IMR-90 (cell line): ENCODE measurements around the gene ETFB. TPM values are rescaled to one million over a fixed set of nuclear protein-coding genes. Genes with fewer than 3 reads are reported as not detected.

ENCODE experiments used
- ATAC-seq: fragments of 200-7000 bp; cut with Tn5 transposase; 2 replicates; pipeline ENCODE4 v1.9.1; 2020; ENCODE audit warnings: low read depth, mild to moderate bottlenecking, moderate library complexity
- BruUV-seq: library from RNA; stranded (reverse); fragments of 400-500 nt; replicated peaks from 2 replicates; lab custom pipeline; 2021; lab: Mats Ljungman, UMichigan
- CTCF ChIA-PET: fragments of 300-600 bp; formaldehyde crosslinking; extraction: SDS; loops from one replicate; lab custom pipeline; 2021; ENCODE audit warnings: antibody characterized with exemption; lab: Yijun Ruan, JAX
- POLR2A ChIA-PET: fragments of 300-600 bp; sonication (Branson Sonifier 250); formaldehyde crosslinking; loops from one replicate; lab custom pipeline; 2022; ENCODE audit warnings: antibody characterized with exemption; ENCODE audit not compliant: unreplicated experiment; lab: Charles Lee
- DNase-seq: peaks from one replicate; pipeline ENCODE4 v3.0.0; 2013
- H2AFZ ChIP-seq: replicated peaks from 2 replicates; pipeline ENCODE3; 2013; ENCODE audit warnings: low read length, mild to moderate bottlenecking; ENCODE audit not compliant: poor library complexity
- H2AK5ac ChIP-seq: 2 replicates; pipeline ENCODE4 v1.6.1; 2013; ENCODE audit warnings: low read depth, low read length, inconsistent platforms
- H2AK9ac ChIP-seq: replicated peaks from 2 replicates; pipeline ENCODE3; 2013; ENCODE audit warnings: mild to moderate bottlenecking, low read depth, low read length, moderate library complexity; ENCODE audit not compliant: poor library complexity
- H2BK120ac ChIP-seq: 2 replicates; pipeline ENCODE4 v1.6.1; 2013; ENCODE audit warnings: low read depth, low read length, inconsistent platforms
- H2BK15ac ChIP-seq: 3 replicates; pipeline ENCODE4 v1.6.1; 2013; ENCODE audit warnings: low read depth, low read length, inconsistent platforms
- H2BK20ac ChIP-seq: 2 replicates; pipeline ENCODE4 v1.6.1; 2013; ENCODE audit warnings: low read depth, mild to moderate bottlenecking, inconsistent platforms, low read length, moderate library complexity
- H2BK5ac ChIP-seq: 2 replicates; pipeline ENCODE4 v1.6.1; 2013; ENCODE audit warnings: mild to moderate bottlenecking, low read depth, low read length, inconsistent platforms; ENCODE audit not compliant: poor library complexity, severe bottlenecking
- H3K14ac ChIP-seq: replicated peaks from 2 replicates; pipeline ENCODE4 v1.6.1; 2013; ENCODE audit warnings: low read depth, low read length, inconsistent platforms
- H3K18ac ChIP-seq: 2 replicates; pipeline ENCODE4 v1.6.1; 2013; ENCODE audit warnings: low read depth, low read length, control low read depth
- H3K23ac ChIP-seq: 2 replicates; pipeline ENCODE4 v1.6.1; 2013; ENCODE audit warnings: low read depth, low read length, inconsistent platforms
- H3K27ac ChIP-seq: 2 replicates; pipeline ENCODE4 v1.5.1; 2013; ENCODE audit warnings: mild to moderate bottlenecking, control low read depth, low read length; ENCODE audit not compliant: insufficient read depth
- H3K27me3 ChIP-seq: 2 replicates; pipeline ENCODE4 v1.6.1; 2013; ENCODE audit warnings: low read length; ENCODE audit not compliant: control insufficient read depth, insufficient read depth
- H3K36me3 ChIP-seq: 2 replicates; pipeline ENCODE4 v1.6.1; 2013; ENCODE audit warnings: low read length, mixed read lengths; ENCODE audit not compliant: control insufficient read depth, insufficient read depth
- H3K4ac ChIP-seq: 2 replicates; pipeline ENCODE4 v1.6.1; 2013; ENCODE audit warnings: low read depth, low read length, inconsistent platforms
- H3K4me1 ChIP-seq: 2 replicates; pipeline ENCODE4 v1.6.1; 2013; ENCODE audit warnings: low read length, mixed read lengths; ENCODE audit not compliant: control insufficient read depth, insufficient read depth
- H3K4me2 ChIP-seq: 2 replicates; pipeline ENCODE4 v1.6.1; 2013; ENCODE audit warnings: low read depth, mild to moderate bottlenecking, control low read depth, low read length, moderate library complexity
- H3K4me3 ChIP-seq: 2 replicates; pipeline ENCODE4 v1.5.1; 2013; ENCODE audit warnings: low read depth, mild to moderate bottlenecking, control low read depth, low read length, moderate library complexity; ENCODE audit not compliant: insufficient read depth
- H3K56ac ChIP-seq: 2 replicates; pipeline ENCODE4 v1.6.1; 2013; ENCODE audit warnings: low read length, inconsistent platforms; ENCODE audit not compliant: insufficient read depth; ENCODE audit errors: extremely low read depth
- H3K79me1 ChIP-seq, 2 experiments: 2 replicates each; pipeline ENCODE4 v1.6.1; 2013; ENCODE audit warnings: low read length in 2 of 2, inconsistent platforms in 1 of 2, low read depth in 1 of 2
- H3K9ac ChIP-seq: 2 replicates; pipeline ENCODE4 v1.6.1; 2013; ENCODE audit warnings: low read depth, low read length, control low read depth
- H3K9me1 ChIP-seq: 2 replicates; pipeline ENCODE4 v1.6.1; 2013; ENCODE audit warnings: low read length, inconsistent platforms; ENCODE audit not compliant: insufficient read depth
- H3K9me3 ChIP-seq: 2 replicates; pipeline ENCODE4 v1.6.1; 2013; ENCODE audit warnings: low read length; ENCODE audit not compliant: control insufficient read depth, insufficient read depth
- H4K20me1 ChIP-seq: 2 replicates; pipeline ENCODE4 v1.6.1; 2013; ENCODE audit warnings: low read length, inconsistent platforms; ENCODE audit not compliant: insufficient read depth
- H4K5ac ChIP-seq: 2 replicates; pipeline ENCODE4 v1.6.1; 2013; ENCODE audit warnings: mild to moderate bottlenecking, low read depth, low read length, control low read depth
- H4K8ac ChIP-seq, 2 experiments: 2 replicates each; pipeline ENCODE4 v1.6.1; 2013; ENCODE audit warnings: low read depth in 2 of 2, low read length in 2 of 2, control low read depth in 1 of 2, inconsistent platforms in 1 of 2
- H4K91ac ChIP-seq: 2 replicates; pipeline ENCODE4 v1.6.1; 2013; ENCODE audit warnings: low read depth, low read length, inconsistent platforms; ENCODE audit not compliant: insufficient read depth
- CEBPB ChIP-seq: IDR thresholded peaks from 2 replicates; pipeline ENCODE4 v1.6.1; 2012; ENCODE audit warnings: low read depth, low read length, improper control_type of control experiment
- CHD1 ChIP-seq: IDR thresholded peaks from 2 replicates; pipeline ENCODE4 v1.6.1; 2012; ENCODE audit warnings: low read depth, low read length, improper control_type of control experiment
- ELK1 ChIP-seq: fragments of 150-350 bp; IDR thresholded peaks from 2 replicates; pipeline ENCODE4 v1.6.1; 2016; ENCODE audit warnings: low read depth, mild to moderate bottlenecking, low read length, moderate library complexity, borderline replicate concordance
- FOS ChIP-seq: fragments of 150-350 bp; IDR thresholded peaks from 2 replicates; pipeline ENCODE4 v1.6.1; 2016; ENCODE audit warnings: low read depth, low read length
- MAZ ChIP-seq: IDR thresholded peaks from 2 replicates; pipeline ENCODE4 v1.6.1; 2012; ENCODE audit warnings: low read depth, mild to moderate bottlenecking, low read length, improper control_type of control experiment, moderate library complexity, borderline replicate concordance
- MXI1 ChIP-seq: IDR thresholded peaks from 2 replicates; pipeline ENCODE4 v1.6.1; 2012; ENCODE audit warnings: low read depth, mild to moderate bottlenecking, low read length, moderate library complexity, borderline replicate concordance
- RCOR1 ChIP-seq: IDR thresholded peaks from 2 replicates; pipeline ENCODE4 v1.6.1; 2012; ENCODE audit warnings: mild to moderate bottlenecking, low read length, improper control_type of control experiment; ENCODE audit not compliant: insufficient replicate concordance
- SMC3 ChIP-seq: fragments of 150-350 bp; IDR thresholded peaks from 2 replicates; pipeline ENCODE4 v1.6.1; 2016; ENCODE audit warnings: low read depth, mild to moderate bottlenecking, antibody characterized with exemption, low read length, moderate library complexity
- WGBS, 2 experiments: methylation state at CpG; one replicate each; pipeline versions ENCODE4 v1.1.5 to v1.1.7; 2013; ENCODE audit warnings: missing lambda C conversion rate in 2 of 2; ENCODE audit not compliant: insufficient read length in 1 of 2; ENCODE audit errors: extremely low coverage in 2 of 2; 5-methylcytosine and 5-hydroxymethylcytosine counted together
- dilution Hi-C: fragments of 300-500 bp; cut with HindIII; formaldehyde crosslinking; loops from one replicate; pipeline ENCODE4 v1.14.3; 2018; ENCODE audit warnings: low sequenced_read_pairs; ENCODE audit not compliant: unreplicated experiment
- in situ Hi-C: fragments of 300-500 bp; cut with MboI; formaldehyde crosslinking; loops from 3 replicates; pipeline ENCODE4 v1.14.3; 2019; ENCODE audit warnings: low sequenced_read_pairs, inconsistent platforms, mixed read lengths
- intact Hi-C: fragments of 100-400 bp; cut with micrococcal nuclease; formaldehyde crosslinking; loops from 2 replicates; pipeline ENCODE4 v1.10.0; 2022
- polyA plus RNA-seq, 3 experiments: library from polyadenylated mRNA; depleted of rRNA; stranded (reverse); fragments of >200 nt; gene quantifications; 2 replicates each; pipeline ENCODE4 v1.2.3, GENCODE V29; 2012; ENCODE audit warnings: low replicate concordance in 1 of 3
- total RNA-seq: library from RNA; depleted of rRNA; stranded (reverse); fragments of >200 nt; gene quantifications from 2 replicates; pipeline ENCODE4 v1.2.3, GENCODE V29; 2012

The ETFB gene
- total and polyA plus RNA-seq, 2 of the 4 experiments (the other 2 are of a cell fraction): 141 to 166 TPM

DNA sequence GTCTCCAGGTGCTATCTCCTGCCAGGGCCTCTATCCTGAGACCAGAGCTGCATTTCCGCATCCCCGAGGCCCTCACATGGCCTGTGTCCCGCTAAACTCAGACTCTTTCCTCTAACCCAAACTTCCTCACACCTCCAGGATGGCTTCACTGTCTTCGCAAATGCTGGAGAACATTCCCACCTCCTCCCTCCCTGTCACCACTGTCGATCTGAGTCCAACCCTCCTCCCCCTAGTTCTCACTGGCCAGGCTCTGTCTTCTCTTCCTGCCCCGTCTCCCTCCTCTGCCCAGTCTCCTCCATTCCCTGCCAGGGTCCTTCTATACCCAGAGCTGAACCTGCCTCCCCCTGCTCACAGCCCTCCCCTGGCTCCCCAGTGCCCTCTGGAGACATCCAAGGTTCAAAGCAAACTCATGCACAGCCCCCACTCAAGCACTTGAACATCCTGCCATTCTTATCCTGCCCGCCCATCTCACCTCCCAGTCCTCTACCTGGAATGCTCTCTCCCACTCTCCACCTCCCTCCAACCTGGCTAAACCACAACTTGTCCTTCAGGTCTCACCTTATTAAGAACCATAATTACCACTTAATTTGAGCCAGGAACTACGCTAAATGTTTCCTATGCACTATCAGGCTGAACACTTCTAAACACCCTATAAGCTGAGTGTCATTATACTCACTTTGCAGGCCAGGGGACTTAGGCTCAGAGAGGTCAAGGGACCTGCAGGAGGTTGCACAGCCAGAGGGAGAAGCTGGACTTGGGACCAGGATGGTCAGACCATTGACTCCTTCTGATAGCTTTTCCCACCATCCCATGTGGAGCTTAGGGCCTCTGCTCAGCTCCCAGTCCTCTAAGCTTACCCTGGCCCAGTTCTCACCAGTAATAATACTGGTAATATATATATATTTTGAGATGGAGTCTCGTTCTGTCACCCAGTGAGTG, 23.3 kb downstream of the ETFB start (continued):
- no peak for TF ChIP-seq SMC3

DNA sequence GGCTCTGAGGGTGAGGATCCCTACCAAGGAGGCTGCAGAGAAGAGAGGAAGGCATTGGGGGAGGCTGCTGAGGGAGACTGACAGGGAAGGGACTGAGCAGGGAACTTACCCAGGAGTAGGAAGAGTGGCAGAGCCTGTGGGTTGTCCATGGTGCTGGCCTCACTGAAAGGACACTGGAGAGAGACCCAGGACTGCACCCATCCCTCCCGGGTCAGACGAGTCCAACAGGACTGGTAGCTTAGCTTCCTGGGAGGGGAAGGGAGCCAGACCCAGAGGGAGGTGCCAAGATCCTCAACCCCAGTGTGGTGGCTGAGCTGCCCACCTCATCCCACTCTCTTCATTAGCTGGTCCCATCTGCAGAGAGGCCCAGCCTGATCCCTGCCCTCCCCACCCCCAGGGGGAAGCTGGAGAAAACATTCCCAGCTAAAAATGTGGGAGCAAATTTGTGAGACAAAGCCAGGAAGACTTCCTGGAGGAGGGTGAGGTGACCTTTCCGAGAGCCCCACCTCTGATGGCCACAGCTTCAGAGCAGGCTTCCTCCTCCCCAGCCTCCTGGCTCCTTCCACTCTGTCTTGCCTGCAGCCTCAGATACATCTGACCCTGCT, 24.1 kb downstream of the ETFB start, which contains the start of gene VSIG10L:
Gene VSIG10L (minus strand): TSS at position 164 of the 605 bp plus-strand sequence. CDS start 15 bp downstream, at position 149.
- no CpG with 5 or more reads among the region's 3 CpGs for WGBS, 2 experiments
- intact Hi-C loops: no loop called here
- POLR2A ChIA-PET: no interaction called here

More for the DNA sequence above, 24.1 kb downstream of the ETFB start, which contains the start of gene VSIG10L:
- Histone ChIP-seq H3K4ac (0 out of 2 replicates have a peak within 1 kb of the TSS, but pooled peaks have one; percentile 48), H2AFZ (no peak within 1 kb of the TSS), H3K79me1 (no peaks in the 10 kb centered on the region), H3K9ac (no peak within 1 kb of the TSS), H4K91ac (no peak within 1 kb of the TSS), H3K27me3 (no peaks in the 10 kb centered on the region), H4K20me1 (no peaks in the 10 kb centered on the region), H3K4me3 (no peak within 1 kb of the TSS), H3K4me2 (no peak within 1 kb of the TSS), H2BK5ac (no peak within 1 kb of the TSS), H2BK20ac (no peak within 1 kb of the TSS), H3K56ac (no peak within 1 kb of the TSS), H3K27ac (no peak within 1 kb of the TSS), H4K8ac (no peak within 1 kb of the TSS; a peak in 1 of 4 replicates), H3K9me1 (peaks cover 4% of the 10 kb centered on the region; the same call in 1 of the 2 replicates), H2BK120ac (no peak within 1 kb of the TSS), H2AK5ac (no peak within 1 kb of the TSS), H3K36me3 (peaks cover 13% of the 10 kb centered on the region), H3K18ac (no peak within 1 kb of the TSS), H3K14ac (no peak within 1 kb of the TSS), H3K9me3 (no peaks in the 10 kb centered on the region), H4K5ac (no peak within 1 kb of the TSS), H2BK15ac (no peak within 1 kb of the TSS), H2AK9ac (no peak within 1 kb of the TSS), H3K4me1 (no peaks in the 10 kb centered on the region), H3K23ac (no peak within 1 kb of the TSS)
- DNase-seq: no peak
- TF ChIP-seq MAZ (no peak), CEBPB (no peak), FOS (no peak), RCOR1 (no peak), CHD1 (no peak), ELK1 (no peak), MXI1 (no peak), SMC3 (no peak)
- CTCF ChIA-PET: no interaction called here
- ATAC-seq: no peak
- dilution Hi-C loops (no loop called here), in situ Hi-C loops (no loop called here)
- no TSS peak for BruUV-seq
